ENCODE measurements around the gene MADCAM1. TPM values are rescaled to one million over a fixed set of nuclear protein-coding genes. Genes with fewer than 3 reads are reported as not detected.

MADCAM1 gene
- total RNA-seq, 2 donors from 2014 or later: 0.80 to 0.91 TPM

DNA sequence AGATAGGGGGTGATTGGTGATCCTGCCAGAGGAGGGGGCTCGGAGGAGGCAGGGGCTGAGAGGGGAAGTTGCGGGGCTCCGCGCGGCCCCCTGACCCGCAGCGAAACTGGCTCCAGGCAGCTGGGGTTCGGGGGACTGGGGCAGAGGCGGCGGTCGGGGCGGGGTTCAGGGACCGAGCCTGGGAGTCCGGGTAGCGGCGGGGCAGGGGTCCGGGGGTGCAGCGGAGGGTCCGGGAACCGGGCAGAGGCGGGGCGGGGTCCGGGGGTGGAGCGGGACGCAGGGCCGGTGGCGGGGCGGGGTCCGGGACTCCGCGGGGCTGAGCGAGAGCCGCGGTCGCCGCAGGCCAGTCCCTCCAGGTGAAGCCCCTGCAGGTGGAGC lies 1.2 kb downstream of the MADCAM1 start:
- 3% methylated on average over 36 of the region's 36 CpGs for WGBS
- TF ChIP-seq POLR2A (IDR thresholded peaks at IDR 0.05) (no peak), POLR2AphosphoS5 (IDR thresholded peaks at IDR 0.05) (no peak)
- TF ChIP-seq, protein P1, sequence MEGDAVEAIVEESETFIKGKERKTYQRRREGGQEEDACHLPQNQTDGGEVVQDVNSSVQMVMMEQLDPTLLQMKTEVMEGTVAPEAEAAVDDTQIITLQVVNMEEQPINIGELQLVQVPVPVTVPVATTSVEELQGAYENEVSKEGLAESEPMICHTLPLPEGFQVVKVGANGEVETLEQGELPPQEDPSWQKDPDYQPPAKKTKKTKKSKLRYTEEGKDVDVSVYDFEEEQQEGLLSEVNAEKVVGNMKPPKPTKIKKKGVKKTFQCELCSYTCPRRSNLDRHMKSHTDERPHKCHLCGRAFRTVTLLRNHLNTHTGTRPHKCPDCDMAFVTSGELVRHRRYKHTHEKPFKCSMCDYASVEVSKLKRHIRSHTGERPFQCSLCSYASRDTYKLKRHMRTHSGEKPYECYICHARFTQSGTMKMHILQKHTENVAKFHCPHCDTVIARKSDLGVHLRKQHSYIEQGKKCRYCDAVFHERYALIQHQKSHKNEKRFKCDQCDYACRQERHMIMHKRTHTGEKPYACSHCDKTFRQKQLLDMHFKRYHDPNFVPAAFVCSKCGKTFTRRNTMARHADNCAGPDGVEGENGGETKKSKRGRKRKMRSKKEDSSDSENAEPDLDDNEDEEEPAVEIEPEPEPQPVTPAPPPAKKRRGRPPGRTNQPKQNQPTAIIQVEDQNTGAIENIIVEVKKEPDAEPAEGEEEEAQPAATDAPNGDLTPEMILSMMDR (IDR thresholded peaks at IDR 0.05): no peak
- intact Hi-C loops (cut with DNase I): no loop called here
- H3K27me3 ChIP-seq (replicated peaks; ENCODE audit: insufficient read depth): peaks cover 10% of the 10 kb centered on the region
- DNase-seq (ENCODE audit: low spot score): no peak
- H3K4me3 ChIP-seq: peak overlapping the region; percentile 8 to 17
- H3K4me1 ChIP-seq (replicated peaks): no peaks in the 10 kb centered on the region
- no peaks in the 10 kb centered on the region for H3K36me3 ChIP-seq
- no peak overlapping the region for H3K27ac ChIP-seq
- H3K9me3 ChIP-seq: no peaks in the 10 kb centered on the region

GRCh38 chr19:497869-498510 lies 1.7 kb downstream of the MADCAM1 start:
- intact Hi-C loops (cut with DNase I): no loop called here
- no peaks in the 10 kb centered on the region for H3K9me3 ChIP-seq
- peaks cover 10% of the 10 kb centered on the region for H3K27me3 ChIP-seq (replicated peaks; ENCODE audit: insufficient read depth)
- DNase-seq (ENCODE audit: low spot score): no peak
- H3K4me3 ChIP-seq: peak overlapping the region; percentile 8 to 17
- no peaks in the 10 kb centered on the region for H3K4me1 ChIP-seq (replicated peaks)
- H3K36me3 ChIP-seq: no peaks in the 10 kb centered on the region
- TF ChIP-seq, protein P1 (IDR thresholded peaks at IDR 0.05): no peak
- TF ChIP-seq POLR2A (IDR thresholded peaks at IDR 0.05): no peak
- no peak for TF ChIP-seq POLR2AphosphoS5 (IDR thresholded peaks at IDR 0.05)
- WGBS: 13% methylated on average over 25 of the region's 50 CpGs
- H3K27ac ChIP-seq: no peak overlapping the region

GRCh38 chr19:498511-498891 lies 2.2 kb downstream of the MADCAM1 start:
- TF ChIP-seq POLR2AphosphoS5 (IDR thresholded peaks at IDR 0.05): no peak
- TF ChIP-seq POLR2A (IDR thresholded peaks at IDR 0.05): no peak
- TF ChIP-seq, protein P1 (IDR thresholded peaks at IDR 0.05): no peak
- Histone ChIP-seq H3K27ac (no peak overlapping the region), H3K36me3 (no peaks in the 10 kb centered on the region), H3K27me3 (replicated peaks; ENCODE audit: insufficient read depth) (peaks cover 10% of the 10 kb centered on the region), H3K4me1 (replicated peaks) (no peaks in the 10 kb centered on the region), H3K9me3 (no peaks in the 10 kb centered on the region), H3K4me3 (no peak overlapping the region)
- no peak for DNase-seq (ENCODE audit: low spot score)
- 23% methylated on average over 24 of the region's 26 CpGs for WGBS
- intact Hi-C loops (cut with DNase I): no loop called here

GRCh38 chr19:498977-499623 lies 2.8 kb downstream of the MADCAM1 start:
- Histone ChIP-seq H3K4me1 (replicated peaks) (no peaks in the 10 kb centered on the region), H3K36me3 (no peaks in the 10 kb centered on the region), H3K27ac (no peak overlapping the region), H3K4me3 (no peak overlapping the region), H3K27me3 (replicated peaks; ENCODE audit: insufficient read depth) (peaks cover 10% of the 10 kb centered on the region), H3K9me3 (no peaks in the 10 kb centered on the region)
- 74% methylated on average over 31 of the region's 31 CpGs for WGBS
- intact Hi-C loops (cut with DNase I): no loop called here
- TF ChIP-seq, protein P1 (IDR thresholded peaks at IDR 0.05): no peak
- TF ChIP-seq POLR2AphosphoS5 (IDR thresholded peaks at IDR 0.05) (no peak), POLR2A (IDR thresholded peaks at IDR 0.05) (no peak)
- DNase-seq (ENCODE audit: low spot score): no peak

- WGBS: 86% methylated on average over 17 of the region's 17 CpGs
- Histone ChIP-seq H3K4me3 (no peak overlapping the region), H3K4me1 (replicated peaks) (no peaks in the 10 kb centered on the region), H3K9me3 (no peaks in the 10 kb centered on the region), H3K27ac (no peak overlapping the region), H3K36me3 (no peaks in the 10 kb centered on the region), H3K27me3 (replicated peaks; ENCODE audit: insufficient read depth) (peaks cover 10% of the 10 kb centered on the region)
- DNase-seq (ENCODE audit: low spot score): no peak
- intact Hi-C loops (cut with DNase I): no loop called here
- TF ChIP-seq POLR2A (IDR thresholded peaks at IDR 0.05) (no peak), POLR2AphosphoS5 (IDR thresholded peaks at IDR 0.05) (no peak)
- TF ChIP-seq, protein P1 (IDR thresholded peaks at IDR 0.05): no peak
Measured at GRCh38 chr19:501646-502045, 5.4 kb downstream of the MADCAM1 start.
